CD1c-positive myeloid dendritic cell (primary cell): ENCODE results near the gene APBB1.

Experiments used
- DNase-seq: peaks from one replicate; pipeline ENCODE4 v3.0.0-alpha.2; 2016; ENCODE audit errors: extremely low spot score

The APBB1 gene

GRCh38 chr11:6351782-6352382, 67.0 kb downstream of the APBB1 start:
- DNase-seq: no peak

- no peak for DNase-seq
These were observed 68.4 kb downstream of the APBB1 start for GRCh38 chr11:6350486-6350885.

DNA sequence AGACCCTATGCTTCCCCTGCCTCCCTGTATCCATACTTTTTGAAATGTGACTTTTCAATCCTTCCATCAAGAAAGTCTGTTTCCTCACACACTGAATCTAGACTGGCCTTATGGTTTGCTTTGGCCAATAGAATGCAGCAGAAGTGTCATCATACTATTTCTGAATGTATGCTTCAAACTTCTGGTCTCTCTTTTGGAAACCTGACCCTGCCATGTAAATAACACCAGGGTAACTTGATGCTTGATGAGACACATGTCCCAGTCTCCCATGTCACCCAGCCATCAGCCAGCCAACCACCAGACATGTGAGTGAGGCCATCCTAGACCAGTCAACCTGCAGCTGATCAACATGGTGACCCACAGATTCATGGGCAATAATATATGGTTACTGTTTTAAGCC, 68.9 kb downstream of the APBB1 start:
- no peak for DNase-seq

- no peak for DNase-seq
These were observed 73.5 kb downstream of the APBB1 start for GRCh38 chr11:6345366-6345765.
